Kidney tubule cell (primary cell): ENCODE measurements around the gene UBE2QL1.

Source experiments
- DNase-seq: peaks from one replicate; pipeline ENCODE4 v3.0.0-alpha.2; 2018; ENCODE audit warnings: low spot score

Gene UBE2QL1

DNA sequence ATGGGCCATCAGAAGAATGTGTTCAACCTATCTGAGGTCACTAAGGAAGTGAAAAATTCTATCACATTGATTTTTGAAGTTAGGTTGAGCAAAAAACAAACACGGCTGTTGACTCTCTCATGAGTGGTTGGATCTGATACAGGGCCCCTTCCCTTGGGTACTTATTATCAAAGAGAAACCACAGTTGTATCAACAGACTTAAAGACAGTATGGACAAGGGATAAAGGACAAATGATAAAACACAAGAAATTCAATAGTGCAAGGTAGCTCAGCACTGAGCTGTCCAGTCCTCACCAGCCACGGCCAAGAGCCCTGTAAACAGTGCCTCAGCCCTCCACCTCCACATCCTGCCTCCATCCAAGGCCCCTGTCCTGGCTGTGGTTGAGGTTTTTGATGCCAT is 86.9 kb downstream of the UBE2QL1 start:
- no peak for DNase-seq

DNA sequence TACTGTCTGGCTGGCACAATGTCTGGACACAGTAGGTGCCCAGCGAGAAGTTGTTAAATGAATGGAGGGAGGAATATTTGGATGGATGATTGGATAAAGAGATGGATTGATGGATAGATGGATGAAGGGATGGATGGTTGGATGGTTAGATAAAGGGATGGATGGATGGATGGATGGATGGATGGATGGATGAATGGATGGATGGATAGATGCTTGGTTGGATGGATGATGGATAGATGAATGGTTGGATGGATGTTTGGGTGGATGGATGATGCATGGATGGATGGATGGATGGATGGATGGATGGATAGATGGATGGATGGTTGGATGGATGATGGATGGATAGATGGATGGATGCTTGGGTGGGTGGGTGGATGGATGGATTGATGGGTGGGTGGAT is 90.4 kb downstream of the UBE2QL1 start:
- DNase-seq = no peak

GRCh38 chr5:6540111-6540827 is 91.6 kb downstream of the UBE2QL1 start:
- no peak for DNase-seq

DNA sequence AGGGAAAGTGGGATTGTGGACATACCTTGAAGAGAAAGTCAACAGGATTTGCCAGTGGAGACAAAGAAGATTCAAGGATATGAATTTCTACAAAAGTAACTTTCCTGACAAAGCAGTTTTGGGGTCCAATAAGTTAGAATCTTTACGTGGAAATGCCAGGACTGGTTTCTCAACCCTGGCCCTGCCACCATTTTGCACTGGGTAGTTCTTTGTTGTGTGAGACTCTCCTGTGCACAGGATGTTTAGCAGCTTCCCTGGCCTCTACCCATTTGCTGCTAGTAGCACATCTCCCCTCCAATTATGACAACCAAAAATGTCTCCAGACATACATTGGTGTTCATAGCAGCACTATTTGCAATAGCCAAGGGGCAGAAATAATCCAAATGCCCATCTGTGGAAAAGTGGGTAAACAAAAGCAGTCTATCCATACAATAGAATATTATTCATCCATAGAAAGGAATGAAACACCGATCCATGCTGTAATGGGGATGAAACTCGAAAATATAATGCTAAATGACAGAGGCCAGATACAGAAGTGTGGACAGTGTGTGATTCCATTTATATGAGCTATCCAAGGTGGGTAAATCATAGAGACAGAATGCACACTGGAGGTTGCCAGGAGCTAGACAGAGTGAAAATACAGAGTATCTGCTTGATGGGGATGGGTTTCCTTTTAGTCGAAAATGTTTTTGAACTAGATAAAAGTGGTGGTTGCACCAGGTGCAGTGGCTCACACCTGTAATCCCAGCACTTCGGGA is 92.8 kb downstream of the UBE2QL1 start:
- DNase-seq = no peak

DNA sequence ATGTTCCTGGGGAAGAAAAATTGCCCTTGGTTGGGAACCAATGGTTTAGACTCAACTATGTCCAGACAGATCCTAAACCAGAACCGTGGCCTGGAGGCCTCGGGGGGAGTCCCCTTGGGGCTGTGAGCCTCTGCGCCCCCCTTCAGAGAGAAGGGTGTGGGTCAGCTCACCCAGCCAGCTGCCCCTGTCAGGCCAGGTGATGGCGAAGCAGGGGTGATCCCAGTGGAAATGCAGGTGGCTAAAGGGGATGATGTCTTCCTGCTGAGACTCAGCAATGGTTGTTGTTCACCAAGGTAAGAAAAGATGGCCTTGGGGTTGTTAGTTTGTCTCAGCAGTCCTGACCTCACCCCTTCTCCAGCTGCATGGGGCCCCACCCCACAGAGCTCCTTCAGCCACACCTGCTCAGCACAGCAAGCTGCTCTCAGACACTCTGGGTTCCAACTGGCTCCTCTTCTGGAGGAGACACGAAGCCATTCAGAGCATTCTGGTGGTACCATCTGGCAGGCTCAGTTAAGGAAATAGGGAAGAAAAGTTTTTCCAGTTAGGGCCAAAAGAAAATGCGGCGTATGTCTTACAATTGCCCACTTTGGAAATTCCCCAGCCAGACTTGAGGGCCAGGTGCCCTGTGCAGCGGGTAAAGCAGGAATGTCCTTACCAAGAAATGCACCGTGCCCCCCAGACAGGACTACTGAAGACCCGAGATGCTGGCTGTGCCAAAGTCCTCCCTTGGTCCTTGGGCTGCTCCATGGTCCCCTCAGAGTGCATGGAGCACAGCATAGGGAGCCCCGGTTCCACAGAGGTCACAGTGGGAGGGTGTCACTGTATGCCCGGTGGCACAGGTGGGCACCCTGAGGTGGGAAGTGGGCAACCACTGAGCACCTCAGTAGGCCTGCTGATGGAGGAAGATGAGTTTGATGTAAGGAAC is 94.0 kb downstream of the UBE2QL1 start:
- DNase-seq = no peak

DNA sequence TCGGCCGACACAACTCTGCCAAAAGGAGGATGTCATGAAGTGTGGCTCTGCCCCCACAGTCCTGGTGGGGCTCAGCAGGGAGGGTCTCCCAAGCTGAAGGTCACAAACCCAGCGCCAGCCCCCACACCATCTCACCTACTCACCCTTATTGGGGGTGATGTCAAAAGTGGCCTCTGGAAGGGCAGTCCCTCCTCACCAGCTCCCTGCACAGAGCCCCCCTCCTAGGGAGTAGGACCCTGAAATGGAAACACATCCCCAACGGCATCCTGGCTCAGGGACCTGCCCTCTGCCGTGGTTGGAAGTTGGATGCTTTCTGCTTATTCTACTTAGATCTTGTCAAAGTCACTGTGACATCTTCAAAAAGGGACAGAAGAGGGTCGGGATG is 94.7 kb downstream of the UBE2QL1 start:
- no peak for DNase-seq

DNA sequence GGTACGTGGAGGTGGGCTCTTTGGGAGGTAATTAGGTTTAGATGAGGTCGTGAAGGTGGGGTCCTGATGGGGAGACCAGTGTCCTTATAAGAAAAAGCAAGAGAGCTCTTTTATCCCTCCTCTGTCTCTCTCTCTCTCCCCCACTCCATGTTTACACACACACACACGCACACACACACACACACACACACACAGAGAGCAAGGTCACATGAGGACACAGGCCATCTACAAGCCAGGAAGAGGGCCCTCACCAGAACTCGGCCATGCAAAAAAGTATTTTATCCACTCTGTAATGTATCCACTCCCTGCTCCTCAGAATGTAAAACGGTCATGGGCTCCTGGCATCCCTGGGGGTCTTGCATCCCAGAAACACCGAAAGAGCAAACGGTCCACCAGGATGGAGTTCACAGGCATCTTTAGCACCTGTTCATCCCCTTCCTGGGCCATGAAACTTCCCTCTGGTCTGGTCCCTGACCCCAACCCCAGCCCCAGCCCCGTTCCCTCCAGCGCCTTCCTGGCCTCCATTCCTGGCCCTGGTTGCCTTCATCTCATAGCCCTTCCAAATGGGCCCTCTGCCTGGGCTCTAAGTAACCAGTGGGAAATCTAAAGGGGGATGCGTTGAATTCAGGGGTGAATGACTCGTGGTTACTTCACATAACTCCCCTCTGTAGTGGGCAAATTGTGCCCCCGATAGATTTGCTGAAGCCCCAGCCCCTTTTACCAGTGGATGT is 95.3 kb downstream of the UBE2QL1 start:
- no peak for DNase-seq
